Loucy (cell line): ENCODE results near the gene KDM4B.

Experiments used
- EZH2phosphoT487 ChIP-seq: fragments of 200-600 bp; IDR thresholded peaks from 2 replicates; pipeline ENCODE4 v1.6.1; 2018; ENCODE audit warnings: antibody characterized with exemption, mild to moderate bottlenecking, moderate library complexity, borderline replicate concordance
- TF ChIP-seq, protein P1 (sequence below): fragments of 200-600 bp; sonication (generic); conservative IDR thresholded peaks from 2 replicates; pipeline ENCODE4 v1.5.1; 2014; ENCODE audit warnings: mild to moderate bottlenecking, antibody characterized with exemption, low read length

- TF ChIP-seq, protein P1, sequence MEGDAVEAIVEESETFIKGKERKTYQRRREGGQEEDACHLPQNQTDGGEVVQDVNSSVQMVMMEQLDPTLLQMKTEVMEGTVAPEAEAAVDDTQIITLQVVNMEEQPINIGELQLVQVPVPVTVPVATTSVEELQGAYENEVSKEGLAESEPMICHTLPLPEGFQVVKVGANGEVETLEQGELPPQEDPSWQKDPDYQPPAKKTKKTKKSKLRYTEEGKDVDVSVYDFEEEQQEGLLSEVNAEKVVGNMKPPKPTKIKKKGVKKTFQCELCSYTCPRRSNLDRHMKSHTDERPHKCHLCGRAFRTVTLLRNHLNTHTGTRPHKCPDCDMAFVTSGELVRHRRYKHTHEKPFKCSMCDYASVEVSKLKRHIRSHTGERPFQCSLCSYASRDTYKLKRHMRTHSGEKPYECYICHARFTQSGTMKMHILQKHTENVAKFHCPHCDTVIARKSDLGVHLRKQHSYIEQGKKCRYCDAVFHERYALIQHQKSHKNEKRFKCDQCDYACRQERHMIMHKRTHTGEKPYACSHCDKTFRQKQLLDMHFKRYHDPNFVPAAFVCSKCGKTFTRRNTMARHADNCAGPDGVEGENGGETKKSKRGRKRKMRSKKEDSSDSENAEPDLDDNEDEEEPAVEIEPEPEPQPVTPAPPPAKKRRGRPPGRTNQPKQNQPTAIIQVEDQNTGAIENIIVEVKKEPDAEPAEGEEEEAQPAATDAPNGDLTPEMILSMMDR: no peak
- no peak for TF ChIP-seq EZH2phosphoT487
These were observed 128.5 kb downstream of the KDM4B start for GRCh38 chr19:5097331-5097930.
